ENCODE data around the gene GPRIN3.

Gene GPRIN3

DNA sequence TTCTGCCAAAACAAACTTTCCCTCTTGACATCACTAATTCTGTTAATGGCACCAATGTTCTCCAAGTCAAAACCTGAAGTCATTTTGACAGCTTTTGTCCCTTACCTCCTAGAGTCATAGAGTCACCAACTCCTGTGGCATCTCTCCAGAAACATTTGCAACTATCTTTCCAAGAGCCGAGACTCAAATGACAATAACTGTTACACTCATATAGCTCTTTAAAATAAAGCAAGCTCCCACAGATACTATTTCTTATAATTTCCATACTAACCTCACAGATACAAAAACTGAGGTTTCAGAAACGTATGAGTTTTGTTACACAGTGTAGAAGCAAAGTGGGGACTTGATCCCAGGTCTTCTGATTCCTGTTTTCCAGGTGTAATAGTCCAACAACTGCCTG, 18.3 kb downstream of the GPRIN3 start:
- no peak for DNase-seq (ENCODE audit: low spot score)

DNA sequence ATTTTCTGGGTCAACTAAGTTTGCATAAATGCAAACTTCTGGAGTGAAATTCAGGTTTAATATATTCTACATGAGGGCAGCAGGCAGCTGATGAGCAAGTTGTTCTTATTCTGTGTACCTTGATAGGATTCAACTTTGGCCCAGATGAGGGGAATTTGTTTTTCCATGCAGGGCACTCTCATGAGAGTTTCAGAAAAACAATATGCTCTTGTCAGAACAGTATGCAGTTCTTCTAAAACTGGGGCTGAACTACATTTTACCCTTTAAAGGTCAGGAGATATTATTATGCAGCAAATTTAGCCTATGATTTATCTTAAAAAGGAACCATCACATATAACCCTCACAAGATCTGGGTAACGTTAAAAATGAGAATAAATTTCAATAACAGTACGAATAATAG, 19.2 kb downstream of the GPRIN3 start:
- DNase-seq (ENCODE audit: low spot score), result no peak

DNA sequence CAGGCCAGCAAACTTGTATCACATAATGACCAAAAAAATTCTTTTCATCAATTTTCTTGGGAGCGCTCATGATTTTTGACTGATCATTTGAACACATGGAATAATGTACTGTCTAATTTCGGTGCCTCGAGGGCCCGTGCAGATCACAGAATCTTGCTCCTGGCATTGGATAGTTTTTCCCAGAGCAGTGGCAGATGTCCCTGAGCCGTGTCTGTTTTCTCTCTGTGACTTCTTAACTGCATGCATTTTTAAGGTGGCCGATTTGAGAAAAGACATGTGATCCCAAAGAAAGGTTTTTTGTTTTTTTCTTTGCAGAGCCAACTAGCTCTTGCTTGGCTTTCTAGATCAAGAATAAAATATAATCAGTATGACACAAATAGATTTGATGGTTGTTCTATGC, 19.7 kb downstream of the GPRIN3 start:
- DNase-seq (ENCODE audit: low spot score), result no peak

DNA sequence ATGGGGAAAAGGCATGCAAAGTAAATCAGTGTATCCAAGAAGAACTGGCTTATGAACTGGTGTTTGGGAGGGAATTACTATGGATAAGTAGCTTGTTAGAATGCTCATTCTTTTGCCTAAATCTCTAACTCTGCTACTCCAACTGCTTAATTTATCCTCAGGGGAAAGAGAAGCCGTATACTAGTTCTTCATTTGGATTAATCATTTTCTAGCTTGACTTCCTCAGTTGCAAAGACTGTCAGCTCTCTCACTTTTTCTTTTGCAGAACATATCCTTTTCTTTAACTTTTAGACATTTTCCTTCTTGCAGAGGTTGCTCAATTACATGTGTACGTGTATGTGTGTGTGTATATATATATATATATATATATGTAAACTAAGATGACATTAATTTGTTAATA, 21.9 kb downstream of the GPRIN3 start:
- no peak for DNase-seq (ENCODE audit: low spot score)

DNA sequence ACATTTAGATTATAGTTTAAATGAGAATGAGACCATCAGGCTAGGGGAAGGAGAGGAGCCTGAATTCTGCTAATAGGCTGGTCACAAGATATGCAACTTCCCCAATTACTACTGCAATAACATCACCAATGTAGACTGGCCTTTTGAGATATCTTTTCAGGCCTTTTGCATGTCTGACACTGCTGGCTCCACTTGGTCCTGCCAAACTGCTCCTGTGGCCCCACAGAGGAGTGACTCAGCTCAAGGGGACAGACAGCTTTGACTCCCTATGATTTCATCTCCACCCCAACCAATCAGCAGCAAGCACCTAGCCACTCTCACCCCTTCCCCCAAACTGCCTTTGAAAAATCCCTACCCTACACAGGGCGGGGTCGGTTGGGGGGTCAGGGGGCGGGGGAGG, 22.8 kb downstream of the GPRIN3 start:
- DNase-seq (ENCODE audit: low spot score), result no peak

DNA sequence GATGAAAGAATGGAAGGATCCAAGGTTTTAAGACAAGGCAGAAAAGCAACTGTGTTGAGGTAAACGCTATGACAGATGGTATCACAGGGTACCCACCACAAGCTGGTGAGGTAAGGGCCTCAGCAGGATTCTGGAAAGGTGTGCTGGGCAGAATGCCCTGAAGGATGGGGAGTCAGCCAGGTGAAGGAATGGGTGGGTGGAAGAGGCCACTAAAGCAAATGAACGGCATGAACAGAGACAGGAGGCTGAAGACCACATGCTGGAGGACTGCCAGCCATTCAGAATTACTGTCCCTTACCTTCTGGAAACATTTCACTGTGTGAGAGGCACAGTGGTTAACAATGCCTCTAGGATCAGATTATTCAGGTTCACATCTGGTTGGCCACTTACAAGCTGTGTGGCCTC, 23.6 kb downstream of the GPRIN3 start:
- no peak for DNase-seq (ENCODE audit: low spot score)

DNA sequence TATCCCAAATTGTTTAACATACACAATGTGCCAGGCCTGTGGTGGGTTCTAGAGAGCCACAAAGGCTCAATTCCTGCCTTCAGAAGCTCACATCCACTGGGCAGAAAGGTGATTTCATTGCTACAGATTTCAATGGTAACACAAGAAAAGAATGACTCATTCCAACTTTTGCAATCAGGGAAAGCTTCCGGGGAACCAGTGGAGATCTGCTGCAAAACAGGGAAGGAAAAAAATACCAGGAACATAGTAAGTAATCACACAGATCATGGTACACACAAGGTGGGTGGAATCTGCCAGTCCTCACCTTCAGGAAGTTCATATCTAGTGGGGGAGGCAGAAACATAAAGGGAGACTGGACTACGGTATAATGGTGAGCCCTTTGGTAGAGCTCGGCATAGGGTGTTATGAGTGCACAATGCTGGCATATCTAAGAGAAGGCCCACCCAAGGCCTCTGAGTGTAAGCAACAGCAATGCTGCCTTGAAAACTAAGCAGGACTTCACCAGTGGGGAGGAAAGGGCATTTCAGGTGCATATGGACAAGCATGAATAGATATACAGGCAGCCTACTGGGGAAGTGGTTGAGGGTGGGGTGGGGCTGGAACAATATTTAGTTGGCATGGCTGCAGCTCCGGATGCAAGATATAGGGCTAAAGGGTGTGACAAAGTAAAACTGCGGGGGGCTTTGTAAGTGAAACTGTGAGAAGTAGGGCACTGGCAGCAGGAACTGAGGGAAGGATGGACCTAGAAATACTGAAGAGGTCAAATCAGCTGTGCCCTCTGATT, 24.2 kb downstream of the GPRIN3 start:
- DNase-seq (ENCODE audit: low spot score), result no peak

DNA sequence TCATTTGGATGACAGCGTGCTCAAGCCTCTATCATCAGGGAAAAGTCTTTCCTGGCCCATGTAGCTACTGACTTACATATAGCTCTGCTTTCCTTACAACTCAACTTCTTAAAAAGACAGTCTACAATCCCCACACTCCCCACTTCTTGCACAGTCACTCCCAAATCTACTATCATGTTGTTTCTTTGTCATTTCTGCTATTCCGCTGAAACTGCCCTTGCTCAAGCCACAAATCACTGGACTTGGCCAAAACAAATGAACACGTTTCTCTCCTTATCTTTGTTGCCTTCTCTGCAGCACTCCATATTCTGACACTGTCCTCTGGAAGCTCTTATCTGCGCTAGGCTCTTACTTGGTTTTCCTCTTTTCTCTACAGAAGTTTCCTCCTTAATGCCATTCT, 28.2 kb downstream of the GPRIN3 start:
- DNase-seq (ENCODE audit: low spot score), result no peak

DNA sequence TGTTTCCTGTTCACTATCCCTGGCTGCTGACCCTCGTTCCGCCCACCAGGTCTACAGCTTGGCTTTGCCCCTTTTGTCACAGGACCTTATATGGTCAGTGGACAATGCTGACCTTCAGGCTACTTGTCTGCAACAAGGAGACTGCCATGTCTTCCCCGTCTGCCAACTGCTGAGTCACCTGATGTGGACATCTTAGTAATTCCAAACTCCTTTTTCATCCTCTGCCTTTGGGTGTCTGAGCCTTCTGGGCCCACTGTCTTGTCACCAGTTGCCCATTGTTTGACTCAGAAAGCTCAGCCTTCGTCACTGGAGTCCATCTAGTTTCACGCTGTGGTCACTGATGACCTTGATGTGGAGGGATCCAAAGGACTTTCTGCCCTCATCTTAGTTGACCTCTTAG, 30.2 kb downstream of the GPRIN3 start:
- no peak for DNase-seq (ENCODE audit: low spot score)

DNA sequence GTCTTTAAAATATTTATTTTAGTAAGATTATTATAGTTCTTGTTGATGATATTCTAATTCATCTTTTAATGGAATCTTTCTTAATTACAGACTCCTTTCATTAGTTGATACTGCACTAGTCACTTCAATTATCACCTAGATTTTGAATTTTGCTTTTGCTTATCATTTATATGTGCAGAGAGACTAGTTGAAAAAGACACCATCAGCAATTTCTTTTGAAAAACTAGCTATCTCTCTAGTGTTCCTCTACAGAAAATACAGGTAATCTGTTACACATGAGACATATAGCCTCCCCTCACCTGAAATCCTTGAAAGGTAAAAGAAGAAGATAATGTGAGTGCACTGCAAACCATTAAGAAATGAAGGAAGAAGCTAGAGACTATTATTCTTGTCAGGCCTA, 31.3 kb downstream of the GPRIN3 start:
- no peak for DNase-seq (ENCODE audit: low spot score)

DNA sequence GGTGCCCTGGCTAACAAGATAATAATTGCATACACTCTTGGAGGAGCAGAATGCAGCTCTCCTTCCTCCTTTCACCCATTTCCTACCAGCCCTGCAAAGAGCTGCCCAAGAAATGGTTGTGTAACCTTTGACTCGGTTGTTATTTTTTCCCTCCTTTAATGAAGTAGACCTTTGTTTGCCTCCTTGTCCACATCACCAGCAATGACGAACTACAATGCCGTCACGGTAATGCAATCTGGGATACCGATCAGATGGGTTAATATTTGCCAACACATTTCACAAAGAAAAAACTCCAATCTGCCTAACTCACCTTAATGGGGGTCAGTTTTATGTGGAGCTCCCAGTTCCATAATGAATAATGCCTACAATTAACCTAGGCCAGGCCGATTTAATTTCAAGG, 32.0 kb downstream of the GPRIN3 start:
- no peak for DNase-seq (ENCODE audit: low spot score)

DNA sequence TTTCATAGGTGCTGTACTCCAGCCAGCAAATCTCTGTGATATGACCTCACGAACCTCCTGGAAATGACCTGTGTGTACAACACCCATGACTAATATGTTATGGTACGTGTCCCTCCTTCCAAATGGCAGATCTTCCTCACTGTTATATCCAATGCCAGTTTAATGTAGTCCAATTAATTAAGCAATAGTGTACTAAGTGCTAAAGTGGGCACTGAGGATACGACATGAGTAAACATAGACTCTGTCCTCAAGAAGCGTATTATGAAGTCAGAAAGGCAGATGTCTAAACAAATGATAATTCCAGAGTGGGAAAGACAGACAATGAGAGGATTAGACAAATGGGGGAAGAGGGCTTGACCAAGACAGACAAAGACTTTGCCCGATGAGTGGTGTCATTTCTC, 33.9 kb downstream of the GPRIN3 start:
- DNase-seq (ENCODE audit: low spot score), result no peak

DNA sequence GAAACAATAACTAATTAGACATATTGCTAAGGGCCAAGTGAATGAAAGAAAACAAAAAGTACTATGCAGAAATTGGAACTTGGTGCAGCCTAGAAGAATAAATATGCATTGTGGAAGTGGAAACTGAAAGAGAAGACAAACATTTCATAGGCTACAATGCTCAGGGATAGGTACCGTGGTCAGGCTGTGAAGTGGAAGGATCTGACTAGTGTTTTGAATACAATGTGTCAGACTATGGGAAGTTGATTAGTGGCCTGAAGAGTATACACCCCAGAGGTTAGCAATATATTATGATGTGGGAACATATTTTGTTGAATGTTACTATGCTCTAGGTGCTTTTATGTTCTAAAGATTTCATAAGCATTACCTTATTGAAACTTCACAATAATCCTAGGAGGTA, 36.8 kb downstream of the GPRIN3 start:
- no peak for DNase-seq (ENCODE audit: low spot score)

DNA sequence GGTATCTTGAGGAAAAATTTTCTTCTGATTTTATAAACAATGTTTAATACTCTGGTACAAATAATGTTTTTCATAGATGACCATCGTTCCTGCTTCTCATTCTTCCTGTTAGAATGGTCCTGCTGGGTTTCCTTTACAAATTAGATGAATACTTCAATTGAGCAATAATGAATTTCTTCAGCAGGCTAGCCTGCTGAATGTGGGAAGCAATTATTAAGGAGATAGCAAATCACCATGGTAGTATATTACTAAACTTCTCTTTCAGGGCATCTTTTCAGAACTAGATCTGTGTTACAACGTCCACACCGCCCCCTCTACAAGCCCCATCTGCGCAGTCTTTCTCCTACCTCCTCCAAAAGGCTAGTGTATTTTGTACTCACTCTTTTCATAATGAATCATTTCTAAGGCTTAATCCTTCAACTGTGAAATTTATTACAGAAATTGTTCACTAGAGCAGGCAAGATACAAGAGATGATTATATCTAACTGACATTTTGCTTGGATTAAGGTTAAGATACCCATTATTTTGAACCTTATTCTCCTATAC, 38.4 kb downstream of the GPRIN3 start:
- DNase-seq (ENCODE audit: low spot score), result no peak

DNA sequence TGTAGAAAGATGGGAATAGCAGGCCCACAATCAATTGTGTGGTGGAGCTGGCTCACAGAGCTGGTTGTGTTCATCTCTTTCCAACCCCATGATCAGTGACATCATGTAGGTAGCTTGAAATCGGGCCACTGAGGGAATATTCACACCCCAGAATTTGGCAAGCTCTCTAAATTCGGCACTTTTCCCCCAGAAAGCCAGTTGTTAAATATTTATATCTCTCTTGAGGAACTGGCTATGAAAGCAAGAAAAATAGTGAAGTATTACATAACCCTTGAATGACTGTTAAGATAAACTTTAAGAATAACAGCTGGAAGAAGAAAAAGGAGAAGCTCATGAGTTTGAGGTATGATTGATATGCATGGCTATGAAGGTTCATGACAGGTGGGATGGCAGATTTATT, 38.9 kb downstream of the GPRIN3 start:
- DNase-seq (ENCODE audit: low spot score), result no peak

DNA sequence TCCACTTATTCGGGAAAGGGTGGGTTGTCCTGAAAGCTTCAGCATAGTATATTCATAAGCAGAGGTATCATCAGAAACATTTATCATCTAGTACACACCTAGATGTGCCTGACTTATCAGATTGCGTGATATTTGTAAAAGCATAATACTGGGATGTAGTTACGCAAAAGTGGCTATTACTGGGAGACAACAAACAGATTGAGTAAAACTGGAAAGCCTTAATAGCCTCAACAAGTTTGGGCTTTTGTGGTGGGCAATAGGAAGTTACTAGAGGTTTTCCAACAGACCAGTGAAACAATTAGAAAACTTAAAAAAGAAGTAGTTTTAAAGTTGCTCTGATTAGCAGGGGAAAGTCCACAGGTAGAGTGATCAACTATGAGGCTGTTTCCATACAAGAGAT, 39.8 kb downstream of the GPRIN3 start:
- DNase-seq (ENCODE audit: low spot score), result no peak

DNA sequence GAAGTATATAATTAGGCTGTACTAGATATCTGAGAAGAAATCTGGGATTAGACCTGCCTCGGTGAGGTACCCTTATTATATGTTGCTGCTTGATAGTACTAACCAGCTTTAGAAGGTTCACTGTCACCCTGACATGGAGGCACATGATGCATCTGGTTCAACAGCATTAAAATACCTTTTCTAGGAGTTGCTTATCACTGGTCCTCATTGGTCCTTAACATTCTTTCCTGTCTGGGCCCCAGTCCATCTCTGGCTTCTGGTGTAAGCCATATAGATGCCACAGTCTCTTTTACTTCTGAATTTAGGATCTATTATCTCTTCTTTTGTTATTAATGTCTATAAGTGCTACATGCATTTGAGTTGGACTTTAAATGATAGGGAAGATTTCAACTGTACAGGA, 40.2 kb downstream of the GPRIN3 start:
- DNase-seq (ENCODE audit: low spot score), result no peak

DNA sequence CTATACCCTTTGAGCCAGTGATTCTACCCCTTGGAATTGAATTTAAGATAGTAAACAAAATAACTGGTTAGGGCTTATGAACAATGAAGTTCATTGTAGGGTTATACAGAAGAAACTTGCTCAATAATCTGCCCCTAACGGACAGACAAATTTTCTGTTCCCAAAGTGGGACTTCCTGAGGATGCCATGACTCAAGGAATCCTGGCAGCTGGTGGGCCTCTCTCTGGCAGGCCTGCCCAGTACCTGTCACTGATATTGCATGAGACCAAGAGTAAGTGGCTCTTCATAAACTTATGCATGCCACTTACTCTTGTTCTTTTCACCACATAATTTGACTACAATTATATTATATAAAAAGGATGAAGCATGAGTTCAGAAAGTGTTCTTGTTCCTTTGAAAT, 41.5 kb downstream of the GPRIN3 start:
- no peak for DNase-seq (ENCODE audit: low spot score)

DNA sequence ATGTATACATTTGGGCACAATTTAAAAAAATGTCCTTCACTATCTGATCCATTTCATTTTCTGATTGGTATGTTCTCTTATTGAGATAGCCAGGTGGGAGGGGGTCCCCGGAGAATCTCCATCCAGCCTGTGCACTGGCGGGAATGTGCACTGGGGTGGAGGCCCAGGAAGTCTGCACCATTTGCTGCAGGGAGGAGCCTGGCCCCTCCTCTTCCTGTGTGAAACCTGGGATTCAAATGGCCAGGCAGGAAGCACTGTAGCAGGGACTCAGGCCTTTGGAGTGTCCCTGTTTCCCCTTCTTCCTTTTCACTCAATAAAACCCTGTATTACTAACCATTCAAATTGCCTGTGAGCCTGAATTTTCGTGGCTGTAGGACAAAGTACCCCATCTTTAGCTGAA, 44.3 kb downstream of the GPRIN3 start:
- no peak for DNase-seq (ENCODE audit: low spot score)

DNA sequence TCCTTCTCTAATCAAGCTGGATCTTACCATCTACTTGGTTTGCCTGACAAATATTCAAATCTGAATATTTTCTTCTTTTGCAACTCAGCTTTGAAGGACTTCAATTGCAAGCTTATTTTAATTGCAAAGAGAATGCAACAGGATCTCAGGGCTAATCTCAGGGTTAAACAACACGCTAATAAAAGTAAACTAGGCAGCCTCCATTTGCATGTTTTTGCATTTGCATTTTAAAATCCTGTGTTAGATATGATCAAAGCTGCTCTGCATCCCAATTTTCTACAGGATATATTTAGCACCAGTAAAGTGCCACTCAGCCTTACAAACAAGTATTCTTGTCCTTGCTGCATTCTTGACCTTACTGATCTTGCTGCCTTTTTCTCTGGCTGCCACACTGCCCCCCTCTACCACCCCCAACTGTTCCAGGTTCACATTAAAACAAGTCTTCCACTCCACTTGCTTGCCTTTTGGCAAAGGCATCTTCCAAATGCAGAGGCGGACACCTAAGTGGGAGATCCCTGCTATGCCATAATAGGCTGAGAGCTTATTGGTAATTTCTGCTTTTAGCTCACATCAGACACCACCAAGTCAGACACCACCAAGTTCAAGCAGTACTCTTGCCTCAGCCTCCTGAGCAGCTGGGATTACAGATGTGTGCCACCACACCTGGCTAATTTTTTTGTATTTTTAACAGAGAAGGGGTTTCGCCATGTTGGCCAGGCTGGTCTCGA, 48.1 kb downstream of the GPRIN3 start:
- DNase-seq (ENCODE audit: low spot score), result no peak

DNA sequence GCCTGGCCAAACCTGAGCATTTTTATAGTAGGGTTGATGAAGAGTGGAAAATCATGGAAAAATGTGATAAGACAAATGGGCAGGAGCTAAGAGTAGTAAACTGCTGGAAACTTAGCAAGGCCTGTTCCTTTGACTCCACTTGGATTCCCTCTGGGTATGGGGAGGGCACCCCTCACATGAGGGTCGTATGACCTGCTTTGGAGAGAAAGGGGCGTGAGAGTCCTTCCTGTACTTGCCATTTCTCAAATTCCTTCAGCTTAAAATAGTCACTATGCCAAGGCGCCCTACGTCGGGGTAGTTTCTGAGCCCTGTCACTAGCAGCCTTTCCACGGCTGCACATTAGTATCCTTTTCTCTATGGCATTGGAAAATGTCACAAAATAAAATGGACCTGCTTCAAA, 49.1 kb downstream of the GPRIN3 start:
- DNase-seq (ENCODE audit: low spot score), result no peak

DNA sequence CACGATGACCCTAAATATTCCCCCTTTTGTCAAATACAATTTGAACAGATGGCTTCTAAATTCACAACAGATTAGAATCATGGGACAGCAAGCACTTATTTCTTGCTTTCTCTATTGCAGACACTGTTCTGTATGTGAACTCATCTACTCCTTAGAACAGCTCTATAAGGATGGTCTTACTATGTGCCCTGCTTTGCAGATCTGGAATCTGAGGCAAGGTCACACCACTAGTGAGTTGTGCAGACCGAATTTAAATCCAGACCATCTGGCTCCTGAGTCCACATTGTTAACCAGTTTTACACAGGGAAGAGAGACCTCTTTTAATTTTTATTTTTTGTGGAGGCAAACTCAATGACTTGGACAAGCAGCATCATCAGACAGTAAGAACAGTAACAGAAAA, 50.2 kb downstream of the GPRIN3 start:
- no peak for DNase-seq (ENCODE audit: low spot score)

DNA sequence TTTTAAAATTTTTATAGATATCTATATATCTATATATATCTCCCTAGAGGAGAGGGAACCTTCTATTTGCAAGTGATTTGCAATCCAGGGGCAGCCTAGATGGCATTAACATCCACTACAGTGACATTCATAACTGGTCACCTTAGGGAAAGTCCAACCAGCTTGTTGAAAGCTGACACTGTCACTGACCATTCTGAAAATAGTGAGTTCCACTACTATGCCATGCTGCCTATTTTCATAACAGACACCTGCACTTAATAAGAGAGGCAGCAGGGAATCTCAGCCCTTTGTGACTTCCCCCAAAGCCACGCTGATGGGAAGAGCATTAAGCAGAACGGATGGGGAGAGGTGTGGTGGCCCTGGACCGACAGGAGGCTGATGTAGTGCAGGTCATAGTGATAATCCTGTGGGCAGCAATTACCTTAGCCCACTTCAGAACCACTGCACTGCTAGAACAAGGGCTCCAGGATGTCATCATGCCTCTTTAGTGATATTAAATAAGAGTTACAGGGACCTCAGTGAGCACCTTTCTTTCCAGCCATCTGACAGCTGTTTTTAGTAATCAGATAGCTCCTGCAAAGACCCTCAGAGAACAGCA, 51.3 kb downstream of the GPRIN3 start:
- DNase-seq (ENCODE audit: low spot score), result no peak

Measured in hepatic stellate cell (primary cell).